Measurements from ENCODE around the gene TXNIP. TPM values are rescaled to one million over a fixed set of nuclear protein-coding genes. Genes with fewer than 3 reads are reported as not detected.

Gene TXNIP
- total and polyA plus RNA-seq, 2 experiments from 2014 or later = 22.8 to 29.1 TPM

- no peaks in the 10 kb centered on the region for H3K9me3 Mint-ChIP-seq
- no peaks in the 10 kb centered on the region for H3K36me3 Mint-ChIP-seq (ENCODE audit: low read depth)
- H3K4me2 ChIP-seq = peak overlapping the region; percentile 16; the same call in 1 of the 2 replicates
- H3K27ac ChIP-seq (ENCODE audit: low read depth) = no peak overlapping the region
- H3K4me1 Mint-ChIP-seq = peaks cover 19% of the 10 kb centered on the region
- H3K4me1 ChIP-seq (ENCODE audit: insufficient read depth) = peaks cover 23% of the 10 kb centered on the region
- H3K4me3 ChIP-seq = no peak overlapping the region
- no peak overlapping the region for H3K4me3 Mint-ChIP-seq
- H3K79me2 ChIP-seq (replicated peaks; ENCODE audit: insufficient read depth) = no peaks in the 10 kb centered on the region
- H3F3A ChIP-seq (replicated peaks; ENCODE audit: low read depth) = no peaks in the 10 kb centered on the region
- H4K20me1 ChIP-seq (replicated peaks; ENCODE audit: insufficient read depth) = no peaks in the 10 kb centered on the region
- no peaks in the 10 kb centered on the region for H3K27me3 ChIP-seq (ENCODE audit: insufficient read depth)
- H3K27ac Mint-ChIP-seq = no peak overlapping the region
- H3K36me3 ChIP-seq (ENCODE audit: insufficient read depth) = no peaks in the 10 kb centered on the region
- DNase-seq (ENCODE audit: low spot score) (no peak), ATAC-seq (no peak)
- H2AFZ ChIP-seq = no peak overlapping the region
- TF ChIP-seq POLR2AphosphoS5 (IDR thresholded peaks at IDR 0.05; ENCODE audit: low read depth) (no peak), EZH2phosphoT487 (IDR thresholded peaks at IDR 0.05; ENCODE audit: unreplicated experiment) (no peak), ZNF331 (CRISPR knock-in tag; IDR thresholded peaks at IDR 0.05; ENCODE audit: low read depth) (no peak), STAT1 (IDR thresholded peaks at IDR 0.05; ENCODE audit: unreplicated experiment) (no peak), CTCF (conservative IDR thresholded peaks at IDR 0.05; ENCODE audit: low read depth in 2 of 2) (no peak), ZNF114 (CRISPR knock-in tag; IDR thresholded peaks at IDR 0.05) (no peak), ZNF462 (CRISPR knock-in tag; IDR thresholded peaks at IDR 0.05) (no peak), EZH2 (IDR thresholded peaks at IDR 0.05; ENCODE audit: low read depth, unreplicated experiment) (no peak), JUNB (IDR thresholded peaks at IDR 0.05; ENCODE audit: unreplicated experiment) (no peak), CREB1 (CRISPR knock-in tag; IDR thresholded peaks at IDR 0.05; ENCODE audit: low read depth) (no peak), REST (IDR thresholded peaks at IDR 0.05; ENCODE audit: unreplicated experiment) (no peak), NANOG (IDR thresholded peaks at IDR 0.05; ENCODE audit: borderline replicate concordance) (no peak)
- no peaks in the 10 kb centered on the region for H3K9me2 ChIP-seq (ENCODE audit: insufficient read depth)
- peaks cover 4% of the 10 kb centered on the region for H3K27me3 Mint-ChIP-seq (ENCODE audit: insufficient read depth, low read depth, poor library complexity)
Observed at GRCh38 chr1:145980457-145980994, 15.9 kb downstream of the TXNIP start.
